ENCODE measurements around the gene ARHGEF10L.

The ARHGEF10L gene

GRCh38 chr1:17594026-17594425, 54.5 kb downstream of the ARHGEF10L start:
- no peak for DNase-seq (ENCODE audit: low read depth, low spot score)

DNA sequence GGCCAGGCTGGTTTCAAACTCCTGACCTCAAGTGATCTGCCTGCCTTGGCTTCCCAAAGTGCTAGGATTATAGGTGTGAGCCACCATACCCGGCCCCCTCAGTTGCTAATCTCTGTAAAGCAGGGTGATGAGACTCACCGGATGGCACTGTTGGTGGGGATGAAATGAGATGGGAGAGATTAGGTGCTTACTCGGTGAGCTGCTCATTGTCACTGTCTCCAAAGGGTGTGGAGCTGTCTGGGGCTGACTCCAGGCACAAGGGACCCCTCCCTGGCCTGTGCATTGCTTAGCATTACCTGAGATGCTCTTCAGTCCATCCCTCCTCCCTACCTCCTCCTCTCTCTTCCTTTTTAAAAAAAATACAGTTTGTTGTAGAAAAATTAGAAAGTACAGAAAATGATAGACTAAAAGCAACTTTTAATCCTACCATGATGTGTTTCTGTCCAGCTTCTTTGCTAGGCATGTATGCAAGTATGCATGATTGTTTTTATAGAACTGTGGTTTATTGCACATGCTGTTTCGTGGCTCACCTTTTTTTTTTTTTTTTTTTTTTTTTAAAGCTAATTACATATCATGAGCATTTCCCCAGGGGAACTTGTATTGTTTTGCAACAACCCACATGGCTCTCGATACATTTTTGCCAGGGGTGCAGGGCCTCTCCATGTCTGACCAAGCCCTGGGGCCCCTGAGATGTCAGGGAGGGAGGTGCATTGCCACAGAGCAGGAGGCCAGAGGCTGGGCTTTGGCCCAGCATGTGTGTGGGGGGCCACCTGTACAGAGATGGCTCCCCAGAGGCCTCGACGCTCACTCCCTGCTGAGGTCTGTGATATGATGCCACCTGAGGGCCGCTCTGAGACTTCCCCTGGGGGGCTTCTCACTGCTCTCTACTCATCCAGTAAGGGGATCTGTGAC, 55.4 kb downstream of the ARHGEF10L start:
- no peak for DNase-seq (ENCODE audit: low read depth, low spot score)

DNA sequence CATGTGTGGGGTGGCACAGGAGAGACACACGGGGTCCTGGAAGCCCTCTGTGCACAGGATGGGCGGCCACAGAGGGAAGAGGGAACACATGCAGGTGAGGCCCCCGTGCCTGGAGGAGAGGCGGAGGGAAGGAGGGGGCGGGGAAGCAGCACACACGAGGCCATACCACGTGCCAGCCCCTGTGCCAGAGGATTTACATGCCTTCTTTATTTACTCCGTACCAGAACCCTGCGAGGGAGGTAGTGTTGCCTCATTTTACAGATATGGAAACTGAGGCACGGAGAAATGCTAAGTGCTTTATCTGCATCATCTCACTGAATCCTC, 56.1 kb downstream of the ARHGEF10L start:
- no peak for DNase-seq (ENCODE audit: low read depth, low spot score)

- no peak for DNase-seq (ENCODE audit: low read depth, low spot score)
These were observed 56.7 kb downstream of the ARHGEF10L start for GRCh38 chr1:17596186-17596585.

DNA sequence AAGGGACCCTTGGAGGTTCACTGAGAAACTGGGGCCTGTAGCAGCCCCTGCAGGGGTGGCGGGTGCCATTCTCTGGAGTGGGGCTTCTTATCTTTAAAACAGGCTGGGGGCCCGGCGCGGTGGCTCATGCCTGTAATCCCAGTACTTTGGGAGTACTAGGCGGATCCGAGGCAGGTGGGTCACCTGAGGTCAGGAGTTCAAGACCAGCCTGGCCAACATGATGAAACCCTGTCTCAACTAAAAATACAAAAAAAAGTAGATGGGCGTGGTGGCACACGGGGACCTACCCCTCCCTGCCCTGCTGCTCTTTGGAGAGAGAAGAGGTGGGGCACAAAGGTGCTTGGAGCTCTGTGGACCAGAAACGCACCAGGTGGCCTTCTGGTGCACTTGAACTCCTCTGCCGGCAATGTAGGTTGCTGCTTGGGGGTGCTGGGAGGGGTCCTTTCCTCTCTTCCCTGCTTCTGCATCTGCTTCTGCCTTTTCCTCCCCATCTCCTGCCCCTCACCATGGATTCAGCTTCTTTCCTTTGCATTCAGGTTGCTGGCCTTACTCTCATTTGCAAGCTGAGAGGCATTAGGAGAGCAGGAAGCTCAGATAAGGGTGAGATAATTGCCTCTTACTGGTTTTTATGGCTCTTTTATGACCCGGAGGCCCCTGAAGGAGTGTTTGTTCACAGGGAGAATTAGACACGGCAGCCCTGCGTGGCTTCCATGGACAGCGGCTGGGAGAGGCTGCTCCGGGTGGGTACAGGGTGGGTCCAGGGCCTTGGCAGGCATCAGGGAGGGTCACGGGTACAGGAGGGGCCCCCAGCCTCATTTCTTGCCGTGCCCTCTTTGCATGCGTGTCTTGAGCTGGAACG, 57.4 kb downstream of the ARHGEF10L start:
- DNase-seq (ENCODE audit: low read depth, low spot score) = no peak

- DNase-seq (ENCODE audit: low read depth, low spot score) = no peak
These were observed 58.2 kb downstream of the ARHGEF10L start for GRCh38 chr1:17597651-17598050.

DNA sequence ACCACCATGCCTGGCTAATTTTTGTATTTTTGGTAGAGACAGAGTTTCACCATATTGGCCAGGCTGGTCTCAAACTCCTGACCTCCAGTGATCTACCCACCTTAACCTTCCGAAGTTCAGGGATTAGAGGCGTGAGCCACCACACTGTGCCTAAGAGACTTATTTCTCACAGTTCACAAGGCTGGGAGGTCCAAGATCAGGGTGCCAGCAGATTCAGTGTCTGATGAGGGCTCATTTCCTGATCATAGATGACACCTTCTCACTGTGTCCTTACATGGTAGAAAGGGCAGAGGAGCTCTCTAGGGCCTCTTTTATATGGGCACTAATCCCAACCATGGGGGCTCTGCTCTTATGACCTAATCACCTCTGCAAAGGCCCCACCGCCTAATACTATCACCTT, 58.8 kb downstream of the ARHGEF10L start:
- DNase-seq (ENCODE audit: low read depth, low spot score) = no peak

DNA sequence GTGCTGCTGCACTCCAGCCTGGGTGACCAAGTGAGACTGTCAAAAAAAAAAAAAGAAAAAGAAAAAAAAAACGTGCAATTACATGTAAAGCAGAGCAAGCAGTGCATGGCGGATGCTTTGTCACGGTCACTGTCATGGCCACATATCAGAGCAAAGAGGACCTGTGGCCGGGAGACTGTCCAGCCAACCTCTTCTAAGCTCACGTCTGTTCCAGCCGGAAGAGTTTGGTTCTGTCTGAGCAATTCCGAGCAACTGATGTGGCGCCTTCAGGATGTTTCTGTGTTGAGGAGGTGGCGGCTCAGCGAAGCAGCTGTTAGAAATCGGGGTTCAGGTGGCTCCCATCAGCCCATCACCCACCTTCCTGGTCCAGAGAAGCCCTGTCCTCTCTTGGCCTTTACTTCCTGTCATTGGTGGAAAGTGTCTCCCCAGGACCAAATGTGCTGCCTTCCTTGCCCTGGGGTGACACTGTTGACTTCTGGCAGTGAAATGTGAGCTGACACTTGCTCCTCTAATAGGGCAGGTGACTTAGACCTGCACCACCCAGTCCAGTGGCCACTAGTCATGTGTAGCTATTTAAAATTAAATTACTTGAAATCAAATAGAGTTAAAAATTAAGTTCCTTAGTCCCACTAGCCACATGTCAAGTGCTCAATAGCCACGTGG, 59.9 kb downstream of the ARHGEF10L start:
- DNase-seq (ENCODE audit: low read depth, low spot score) = no peak

DNA sequence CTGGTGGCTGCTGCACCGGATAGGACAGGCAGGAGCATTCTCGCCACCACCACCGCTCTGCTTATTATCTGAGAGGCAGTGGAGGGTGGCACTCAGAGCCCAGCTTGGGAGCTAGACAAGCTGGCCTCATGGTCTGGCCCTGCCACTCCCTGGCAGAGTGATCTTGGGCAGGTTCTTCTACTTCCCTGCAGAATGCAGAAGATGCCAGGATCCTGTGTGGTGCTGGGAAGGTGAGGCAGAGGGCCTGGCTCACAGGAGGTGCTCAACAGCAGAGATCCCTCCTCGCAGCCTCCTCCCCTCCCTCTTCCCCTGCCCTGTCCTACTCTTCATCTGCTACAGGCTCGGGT, 60.4 kb downstream of the ARHGEF10L start:
- DNase-seq (ENCODE audit: low read depth, low spot score) = no peak

GRCh38 chr1:17600321-17600720, 60.8 kb downstream of the ARHGEF10L start:
- no peak for DNase-seq (ENCODE audit: low read depth, low spot score)

- DNase-seq (ENCODE audit: low read depth, low spot score) = no peak
These were observed 62.3 kb downstream of the ARHGEF10L start for GRCh38 chr1:17601643-17602382.

DNA sequence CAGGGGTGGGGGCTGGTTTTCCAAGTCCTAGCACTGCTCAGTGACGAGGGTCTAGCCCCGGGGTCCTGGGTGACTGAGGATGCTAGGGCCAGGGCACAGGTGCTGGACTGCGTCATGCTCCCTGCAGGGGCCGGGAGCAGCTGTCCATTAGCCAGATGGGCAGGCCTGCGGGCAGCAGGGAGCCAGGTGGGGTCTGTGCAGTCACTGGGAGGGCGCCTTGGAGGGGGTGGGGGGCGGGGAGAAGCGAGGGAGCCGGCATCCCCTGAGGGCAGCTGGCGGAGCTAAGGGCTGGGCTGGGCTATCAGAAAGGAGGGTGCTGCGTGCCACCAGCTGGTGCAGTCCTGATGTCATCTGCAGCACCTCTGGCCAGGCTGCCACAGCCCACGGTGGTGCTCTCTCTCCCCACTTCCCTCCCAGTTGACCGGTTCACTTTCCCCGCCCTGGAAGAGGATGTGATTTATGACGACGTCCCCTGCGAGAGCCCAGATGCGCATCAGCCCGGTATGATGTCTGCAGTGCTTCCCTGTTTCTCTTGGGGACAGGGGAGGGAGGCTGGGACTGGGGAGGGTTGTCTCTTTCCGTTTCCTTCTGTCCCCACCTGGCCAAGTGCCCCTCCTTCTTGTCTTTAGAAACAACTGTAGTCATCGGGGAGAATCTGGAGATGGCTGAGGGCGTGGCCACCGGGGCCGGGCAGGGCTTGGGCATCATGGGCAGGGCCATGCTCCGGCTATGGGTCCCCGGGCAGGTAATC, 63.8 kb downstream of the ARHGEF10L start:
- DNase-seq (ENCODE audit: low read depth, low spot score) = no peak

GRCh38 chr1:17605582-17606344, 66.3 kb downstream of the ARHGEF10L start:
- DNase-seq (ENCODE audit: low read depth, low spot score) = no peak

DNA sequence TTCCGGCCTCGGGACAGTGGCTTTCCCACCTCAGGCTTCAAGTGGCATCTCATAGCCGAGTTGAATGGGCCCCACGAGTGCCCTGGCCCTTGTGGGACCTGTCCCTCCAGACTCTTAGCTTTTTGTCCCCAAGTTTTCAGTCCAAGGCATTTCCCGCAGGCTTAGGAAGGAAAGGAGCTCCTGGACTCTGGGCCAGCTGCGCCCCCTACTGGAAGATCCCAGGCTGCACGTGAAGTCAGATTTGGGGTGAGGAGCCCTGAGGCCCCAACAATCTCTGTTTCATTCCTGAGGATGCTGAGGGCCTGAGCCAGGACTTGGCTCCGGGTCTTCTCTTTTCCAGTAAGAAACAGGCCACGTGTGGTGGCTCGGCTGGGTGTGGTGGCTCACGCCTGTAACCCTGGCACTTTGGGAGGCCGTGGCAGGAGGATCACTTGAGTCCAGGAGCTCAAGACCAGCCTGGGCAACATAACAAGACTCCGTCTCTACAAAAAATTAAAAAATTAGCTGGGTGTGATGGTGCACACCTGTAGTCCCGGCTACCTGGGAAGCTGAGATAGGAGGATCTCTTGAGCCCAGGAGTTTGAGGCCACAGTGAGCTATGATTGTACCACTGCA, 67.4 kb downstream of the ARHGEF10L start:
- DNase-seq (ENCODE audit: low read depth, low spot score) = no peak

DNA sequence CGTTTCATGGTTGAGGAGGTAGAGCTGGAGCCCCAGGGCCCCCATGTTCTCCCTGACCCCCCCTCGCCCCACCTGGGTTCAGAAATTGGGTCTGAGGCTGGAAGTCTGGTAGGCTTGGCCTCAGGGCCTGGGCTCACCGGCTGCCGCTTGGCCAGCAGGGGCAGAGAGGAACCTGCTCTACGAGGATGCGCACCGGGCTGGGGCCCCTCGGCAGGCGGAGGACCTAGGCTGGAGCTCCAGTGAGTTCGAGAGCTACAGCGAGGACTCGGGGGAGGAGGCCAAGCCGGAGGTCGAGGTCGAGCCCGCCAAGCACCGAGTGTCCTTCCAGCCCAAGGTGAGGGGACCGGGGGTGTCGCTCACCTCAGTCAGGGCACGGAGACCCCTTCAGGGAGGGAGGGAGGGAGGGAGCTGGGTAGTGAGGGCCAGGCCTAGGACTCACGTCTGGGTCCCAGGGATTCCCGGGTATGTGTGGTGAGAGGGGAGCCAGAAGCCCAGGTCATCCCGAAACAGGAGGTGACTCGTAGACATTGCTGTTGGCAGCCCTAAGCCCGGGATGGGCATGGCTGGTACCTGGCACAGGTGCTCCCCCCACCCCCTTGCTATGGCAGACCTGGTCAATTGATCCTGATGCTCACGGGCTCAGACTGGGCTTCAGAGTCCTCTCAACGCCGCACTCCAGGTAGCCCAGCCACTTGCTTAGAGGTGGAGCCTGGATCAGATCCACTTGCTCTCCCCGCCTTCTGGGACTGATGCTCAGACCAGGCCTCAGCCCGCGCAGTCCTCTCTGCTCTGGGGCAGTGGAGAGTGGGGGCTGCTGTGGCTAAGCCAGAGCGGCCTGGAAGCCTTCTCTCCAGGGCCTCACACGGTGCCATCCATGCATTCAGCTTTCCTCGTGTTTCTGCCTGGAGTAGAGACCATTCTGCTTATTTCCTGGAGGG, 68.4 kb downstream of the ARHGEF10L start:
- no peak for DNase-seq (ENCODE audit: low read depth, low spot score)

DNA sequence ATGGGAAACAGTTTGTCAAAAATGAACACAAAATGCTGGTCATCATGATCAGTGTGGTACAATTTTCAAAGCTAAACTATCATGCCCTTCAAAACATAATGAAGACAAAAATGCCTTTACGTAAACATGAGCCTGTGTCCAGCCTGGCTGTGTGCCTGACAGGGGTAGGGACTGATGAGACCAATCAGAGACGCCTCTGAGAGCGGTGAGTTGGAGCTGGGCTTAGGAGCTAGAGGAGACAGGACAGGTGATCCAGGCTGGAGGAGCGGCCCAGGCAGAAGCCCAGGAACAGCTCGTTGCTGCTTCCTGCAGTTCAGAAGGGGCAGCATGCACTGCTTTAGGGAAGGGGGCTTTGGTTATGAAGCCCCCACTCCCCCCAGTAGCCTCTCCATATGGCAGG, 70.0 kb downstream of the ARHGEF10L start:
- DNase-seq (ENCODE audit: low read depth, low spot score) = no peak

GRCh38 chr1:17610085-17610484, 70.6 kb downstream of the ARHGEF10L start:
- no peak for DNase-seq (ENCODE audit: low read depth, low spot score)

DNA sequence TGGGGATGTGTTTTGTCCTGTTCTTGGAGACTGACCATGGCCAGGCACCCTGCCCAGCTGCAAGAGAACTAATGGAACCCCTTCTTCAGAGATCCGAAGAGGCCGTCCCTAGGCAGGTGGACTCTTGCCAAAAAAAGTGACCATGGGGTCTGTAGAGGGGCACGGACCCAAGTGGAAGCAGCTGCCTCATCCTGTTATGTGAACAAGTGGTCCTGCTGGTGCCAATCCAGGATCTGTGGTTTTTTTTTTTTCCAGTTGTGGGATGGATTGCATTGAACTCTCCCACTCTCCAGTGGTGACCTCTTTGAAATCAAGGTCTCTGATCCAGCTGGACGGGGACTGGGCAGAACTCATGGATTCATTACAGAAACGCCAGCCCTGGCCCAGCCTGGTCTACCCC, 71.2 kb downstream of the ARHGEF10L start:
- DNase-seq (ENCODE audit: low read depth, low spot score) = no peak

- DNase-seq (ENCODE audit: low read depth, low spot score) = no peak
These were observed 72.5 kb downstream of the ARHGEF10L start for GRCh38 chr1:17611991-17612390.

Data from iPS DF 19.7 (cell line).